ENCODE measurements around the gene UNKL.

The UNKL gene

DNA sequence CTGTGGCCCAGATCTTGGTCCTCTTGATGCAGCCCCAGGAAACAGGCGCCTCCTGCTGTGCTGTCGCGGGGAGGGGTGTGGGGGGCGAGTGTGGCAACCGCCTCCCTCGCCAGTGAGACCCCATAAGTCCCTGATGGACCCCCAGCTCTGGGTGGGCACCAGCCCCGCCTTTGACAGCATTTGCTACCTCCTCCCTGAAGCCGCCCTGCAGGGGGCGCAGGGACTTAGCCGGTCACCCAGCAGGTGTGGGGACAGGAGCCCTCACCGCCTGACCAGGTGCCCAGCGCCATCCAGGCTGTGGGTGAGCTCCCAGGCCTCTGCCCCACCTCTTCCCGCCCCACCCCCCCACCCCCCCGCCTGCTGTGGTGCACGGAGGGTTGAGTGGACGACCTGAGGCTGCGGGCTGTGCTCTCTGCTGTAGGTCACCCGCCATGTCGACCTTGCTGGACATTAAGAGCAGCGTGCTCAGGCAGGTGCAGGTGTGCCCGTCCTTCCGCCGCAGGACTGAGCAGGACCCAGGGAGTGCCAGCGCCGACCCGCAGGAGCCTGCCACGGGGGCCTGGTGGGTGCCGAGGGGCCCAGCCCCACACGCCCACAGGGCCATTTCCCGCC, 76.3 kb downstream of the UNKL start:
- peak; percentile 27 to 48 for DNase-seq
- TF ChIP-seq POLR2A (IDR thresholded peaks at IDR 0.05; ENCODE audit: low read length) (no peak), GATA1 (IDR thresholded peaks at IDR 0.05; ENCODE audit: low read depth, low read length) (no peak)

DNA sequence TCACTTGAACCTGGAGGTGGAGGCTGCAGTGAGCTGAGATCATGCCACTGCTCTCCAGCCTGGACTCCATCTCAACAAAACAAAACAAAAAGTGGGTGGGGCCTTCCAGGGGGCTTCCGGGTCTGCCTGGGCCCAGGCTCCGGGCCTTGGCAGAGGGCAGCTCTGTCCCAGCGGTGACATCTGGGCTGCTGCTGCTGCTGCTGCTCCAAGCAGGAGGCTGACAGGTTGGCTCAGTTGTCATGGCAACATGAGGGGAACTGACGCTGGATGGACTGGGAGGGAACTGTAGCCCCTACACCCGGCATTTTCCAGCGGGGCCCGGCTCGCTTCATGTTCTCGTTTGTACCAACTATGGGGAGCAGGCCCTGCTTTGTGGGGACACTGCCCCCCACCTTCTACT, 77.0 kb downstream of the UNKL start:
- TF ChIP-seq POLR2A (IDR thresholded peaks at IDR 0.05; ENCODE audit: low read length): no peak
- no peak for DNase-seq

DNA sequence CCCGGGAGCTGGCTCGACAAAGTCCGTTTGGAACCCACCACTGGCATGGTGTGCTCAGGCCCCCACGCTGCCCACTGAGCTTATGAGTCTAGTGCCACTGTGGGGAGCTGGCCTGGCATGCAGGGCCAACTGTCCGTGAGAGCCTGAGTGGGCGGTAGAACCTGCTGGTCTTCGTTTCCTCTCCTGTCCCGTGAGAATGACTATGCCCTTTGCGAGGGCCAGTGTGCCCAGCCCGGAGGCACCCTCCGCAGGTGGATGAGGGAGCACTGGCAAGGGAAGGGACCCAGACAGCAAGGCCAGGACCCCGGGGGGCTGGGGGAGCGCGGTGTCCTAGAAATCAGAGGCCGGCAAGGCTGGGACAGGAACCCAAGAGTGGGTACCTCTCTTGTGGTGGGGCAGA, 77.9 kb downstream of the UNKL start:
- DNase-seq: no peak
- no peak for TF ChIP-seq POLR2A (IDR thresholded peaks at IDR 0.05; ENCODE audit: low read length)
- TF ChIP-seq GATA1 (IDR thresholded peaks at IDR 0.05; ENCODE audit: low read depth, low read length): no peak

DNA sequence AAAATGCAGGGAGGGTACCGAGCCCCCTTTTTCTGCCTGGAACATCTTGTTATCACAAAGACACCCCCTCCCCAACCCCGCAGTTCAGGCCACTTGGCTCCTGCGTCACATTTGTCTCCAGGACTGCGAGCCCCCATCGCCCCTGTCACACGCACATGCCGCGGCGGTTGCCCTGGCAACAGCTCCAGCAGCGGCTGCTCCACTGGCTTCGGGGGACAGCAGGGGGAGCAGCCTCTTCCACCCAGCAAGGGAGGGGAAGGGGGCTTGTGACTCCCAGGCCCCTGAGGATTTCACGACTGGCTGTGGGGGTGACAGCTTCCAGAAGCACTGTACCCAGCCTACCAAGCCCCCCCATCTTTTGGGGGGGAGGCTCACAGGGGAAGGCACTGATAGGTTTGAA, 78.5 kb downstream of the UNKL start:
- no peak for DNase-seq
- no peak for TF ChIP-seq GATA1 (IDR thresholded peaks at IDR 0.05; ENCODE audit: low read depth, low read length)
- no peak for TF ChIP-seq POLR2A (IDR thresholded peaks at IDR 0.05; ENCODE audit: low read length)

- TF ChIP-seq GATA1 (IDR thresholded peaks at IDR 0.05; ENCODE audit: low read depth, low read length): no peak
- TF ChIP-seq POLR2A (IDR thresholded peaks at IDR 0.05; ENCODE audit: low read length): no peak
Measured at GRCh38 chr16:1335211-1335971, 79.1 kb downstream of the UNKL start.

DNA sequence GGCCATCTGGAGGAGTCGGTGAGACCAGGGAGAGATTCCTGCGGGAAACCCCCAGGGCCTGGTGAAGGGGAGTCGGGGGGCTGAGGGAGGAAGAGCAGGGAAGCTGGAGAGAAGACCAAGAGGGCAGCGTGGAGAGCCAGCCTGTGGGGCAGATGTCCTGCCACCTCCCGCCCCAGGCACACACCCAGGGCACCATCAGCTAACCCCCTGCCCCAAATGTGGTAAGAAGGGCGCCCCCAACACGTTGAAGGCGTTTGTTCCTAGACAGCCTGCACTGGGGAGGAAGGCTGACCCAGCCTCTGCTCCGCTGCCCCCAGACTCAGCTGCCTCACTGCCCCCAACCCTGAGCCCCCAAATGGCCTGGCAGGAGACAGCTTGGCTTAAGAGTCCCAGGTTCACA, 79.8 kb downstream of the UNKL start:
- no peak for DNase-seq
- TF ChIP-seq POLR2A (IDR thresholded peaks at IDR 0.05; ENCODE audit: low read length) (no peak), GATA1 (IDR thresholded peaks at IDR 0.05; ENCODE audit: low read depth, low read length) (no peak)

More at GRCh38 chr16:1335211-1335971, 79.1 kb downstream of the UNKL start:
- DNase-seq: no peak

DNA sequence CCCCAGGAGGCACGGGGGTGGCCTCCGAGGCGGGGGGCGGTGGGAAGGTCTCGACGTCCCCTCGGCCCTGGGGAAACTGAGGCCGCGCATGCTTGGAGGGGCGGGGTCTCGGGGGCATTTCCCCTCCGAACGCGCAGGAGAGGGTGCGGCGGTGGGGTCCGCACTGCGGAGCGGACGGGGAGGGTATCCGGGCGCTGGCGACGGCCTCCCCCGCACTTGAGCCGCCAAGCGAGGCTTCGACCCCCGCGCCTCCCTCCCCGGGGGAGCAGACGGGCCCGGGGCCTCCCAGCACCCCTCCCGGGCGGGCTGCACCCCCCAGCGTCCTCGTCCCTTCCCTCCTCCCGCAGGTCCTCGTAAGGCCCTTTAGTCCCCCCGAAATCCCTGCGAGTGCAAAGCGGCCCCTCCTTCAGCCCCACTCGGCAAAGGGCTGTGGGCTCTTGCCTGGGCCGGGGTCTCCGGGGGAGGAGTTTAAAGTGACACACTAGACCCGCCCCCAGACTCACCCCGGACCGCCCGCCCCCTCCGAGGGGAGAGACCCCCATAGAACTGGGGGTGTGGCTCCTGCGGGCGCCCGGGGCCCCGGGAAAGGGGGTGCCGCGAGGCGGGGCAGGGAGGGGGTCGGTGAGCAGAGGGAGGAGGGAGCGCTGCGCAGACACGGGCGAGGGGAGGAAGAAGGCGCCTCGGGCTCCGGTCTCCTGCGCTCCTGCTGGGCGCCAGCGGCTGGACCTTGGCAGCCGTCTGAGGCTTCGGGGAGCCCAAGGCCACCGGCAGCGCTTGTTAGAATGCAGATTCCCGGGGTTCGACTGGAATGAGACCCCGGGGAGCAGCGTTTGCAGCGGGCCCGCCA, 80.4 kb downstream of the UNKL start:
- TF ChIP-seq GATA1 (IDR thresholded peaks at IDR 0.05; ENCODE audit: low read depth, low read length) (no peak), POLR2A (IDR thresholded peaks at IDR 0.05; ENCODE audit: low read length) (no peak)
- DNase-seq: no peak

GRCh38 chr16:1333149-1333812, 81.2 kb downstream of the UNKL start, which contains the start of gene BAIAP3:
TSS of gene BAIAP3 (plus strand) at chr16:1333645. CDS start at chr16:1338550, 4,905 bp downstream.
- peak; percentile 48 to 68 for DNase-seq
- no peak for TF ChIP-seq POLR2A (IDR thresholded peaks at IDR 0.05; ENCODE audit: low read length)
- no peak for TF ChIP-seq GATA1 (IDR thresholded peaks at IDR 0.05; ENCODE audit: low read depth, low read length)

GRCh38 chr16:1332618-1333148, 81.8 kb downstream of the UNKL start:
- no peak for DNase-seq
- TF ChIP-seq GATA1 (IDR thresholded peaks at IDR 0.05; ENCODE audit: low read depth, low read length) (no peak), POLR2A (IDR thresholded peaks at IDR 0.05; ENCODE audit: low read length) (no peak)

DNA sequence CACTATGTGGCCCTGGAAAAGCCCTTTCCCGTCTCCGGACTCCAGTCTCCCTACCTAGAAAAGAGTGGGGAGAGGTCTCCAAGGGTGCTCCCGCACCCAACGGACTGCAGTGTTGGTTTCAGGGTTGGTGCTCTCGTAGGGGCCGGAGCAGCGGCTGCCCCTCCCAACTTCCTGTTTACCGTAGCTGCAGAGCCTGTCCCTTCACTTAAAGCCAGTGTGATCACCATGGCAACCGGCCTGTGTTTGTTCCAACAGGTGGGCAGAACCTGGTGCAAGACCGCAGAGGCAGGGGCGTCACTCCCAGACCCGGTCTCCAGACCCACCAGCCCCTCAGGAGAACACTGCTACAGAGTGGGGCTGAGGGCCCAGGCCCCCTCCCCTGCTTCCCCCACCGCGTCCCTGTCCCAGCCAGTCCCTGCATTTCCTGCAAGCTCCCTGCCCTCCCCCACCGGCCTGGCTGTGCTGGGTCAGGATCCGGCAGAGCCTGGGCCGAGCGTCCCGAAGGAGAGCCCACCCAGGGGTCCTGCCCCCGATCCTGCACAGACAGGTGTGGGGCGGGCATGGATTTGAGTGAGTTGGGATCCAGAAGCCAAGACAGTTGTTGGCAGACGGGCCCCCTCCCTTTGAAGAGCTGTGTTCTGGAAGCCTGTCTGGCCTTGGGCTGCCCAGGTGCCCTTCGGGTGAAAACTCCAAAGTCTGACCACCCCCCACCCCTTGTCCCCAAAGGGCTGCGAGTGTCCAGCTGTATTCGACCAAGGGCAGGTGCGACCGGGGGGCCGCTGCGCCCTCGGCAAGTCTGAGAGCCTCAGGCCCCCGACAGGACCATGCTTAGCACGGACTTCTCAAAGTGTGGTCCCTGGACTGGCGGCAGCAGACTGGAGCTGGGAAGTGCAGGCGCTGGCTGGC, 82.5 kb downstream of the UNKL start:
- no peak for TF ChIP-seq GATA1 (IDR thresholded peaks at IDR 0.05; ENCODE audit: low read depth, low read length)
- TF ChIP-seq POLR2A (IDR thresholded peaks at IDR 0.05; ENCODE audit: low read length): no peak
- peak; percentile 36 to 49 for DNase-seq

- TF ChIP-seq GATA1 (IDR thresholded peaks at IDR 0.05; ENCODE audit: low read depth, low read length) (no peak), POLR2A (IDR thresholded peaks at IDR 0.05; ENCODE audit: low read length) (no peak)
- DNase-seq: no peak
Measured at GRCh38 chr16:1330931-1331711, 83.4 kb downstream of the UNKL start.
